OCI-M2 (cell line): ENCODE results near the gene ADAMTS14.

Experiments
- DNase-seq: peaks from one replicate; lab custom pipeline; 2025; ENCODE audit not compliant: unreplicated experiment; lab: John Stamatoyannopoulos, UW

Gene ADAMTS14

DNA sequence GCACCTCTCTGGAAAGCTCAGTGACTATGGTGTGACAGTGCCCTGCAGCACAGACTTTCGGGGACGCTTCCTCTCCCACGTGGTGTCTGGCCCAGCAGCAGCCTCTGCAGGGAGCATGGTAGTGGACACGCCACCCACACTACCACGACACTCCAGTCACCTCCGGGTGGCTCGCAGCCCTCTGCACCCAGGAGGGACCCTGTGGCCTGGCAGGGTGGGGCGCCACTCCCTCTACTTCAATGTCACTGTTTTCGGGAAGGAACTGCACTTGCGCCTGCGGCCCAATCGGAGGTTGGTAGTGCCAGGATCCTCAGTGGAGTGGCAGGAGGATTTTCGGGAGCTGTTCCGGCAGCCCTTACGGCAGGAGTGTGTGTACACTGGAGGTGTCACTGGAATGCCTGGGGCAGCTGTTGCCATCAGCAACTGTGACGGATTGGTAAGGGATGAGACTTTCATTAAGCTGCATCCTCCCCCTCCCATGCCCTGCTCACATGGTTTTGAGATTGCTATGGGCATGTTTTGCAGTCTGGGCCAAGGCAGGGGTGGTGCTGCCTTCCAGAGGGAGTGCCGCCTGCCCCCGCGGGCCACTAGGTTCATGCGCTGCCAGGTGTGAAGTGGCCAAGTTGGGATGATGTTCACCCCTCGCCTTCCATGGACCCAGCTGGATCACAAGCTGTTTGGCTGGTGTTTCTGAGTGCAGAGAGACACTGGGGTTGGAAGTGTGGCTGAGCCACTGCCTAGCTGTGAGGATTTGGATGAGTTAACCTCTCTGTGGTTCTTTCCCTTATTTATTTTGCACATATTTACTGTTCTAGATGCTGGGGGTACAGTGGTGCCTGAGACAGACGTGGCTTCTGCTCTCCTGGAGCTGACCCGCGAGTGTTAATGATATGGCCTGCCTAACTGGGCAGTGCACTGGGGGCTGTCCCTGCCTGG, 2.5 kb downstream of the ADAMTS14 start:
- no peak for DNase-seq

DNA sequence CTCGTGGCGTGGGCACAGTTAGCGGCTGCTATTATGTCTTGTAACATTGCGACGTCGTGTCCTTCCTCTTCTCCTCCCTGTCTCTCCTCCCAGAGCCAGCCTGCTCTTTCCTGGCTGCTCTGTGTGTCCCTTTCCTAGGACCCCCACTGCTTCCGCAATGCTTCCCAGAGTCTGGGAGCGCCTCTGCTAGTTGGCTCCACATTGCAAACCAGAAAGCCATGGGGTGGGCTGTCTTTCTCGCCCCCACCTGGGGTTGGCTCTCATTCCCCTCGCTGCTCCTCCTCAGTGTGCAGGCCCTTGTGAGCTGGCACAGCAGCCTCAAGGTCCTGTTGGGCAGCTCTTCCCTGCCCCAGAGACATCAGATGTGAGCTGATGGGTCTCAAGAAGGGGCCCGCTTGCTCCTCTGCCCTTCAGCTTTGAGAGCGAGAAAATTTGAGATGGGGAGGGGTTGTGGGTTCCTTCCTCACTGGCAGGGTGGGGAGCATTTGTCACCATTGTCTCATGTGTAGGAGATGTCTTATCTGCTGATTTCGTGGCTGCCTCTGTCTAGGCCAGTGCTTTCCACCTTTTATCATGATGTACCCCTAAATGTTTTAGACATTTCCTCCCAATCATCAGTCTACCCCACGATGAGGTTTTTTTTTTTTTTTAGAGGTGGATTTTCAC, 3.3 kb downstream of the ADAMTS14 start:
- no peak for DNase-seq

DNA sequence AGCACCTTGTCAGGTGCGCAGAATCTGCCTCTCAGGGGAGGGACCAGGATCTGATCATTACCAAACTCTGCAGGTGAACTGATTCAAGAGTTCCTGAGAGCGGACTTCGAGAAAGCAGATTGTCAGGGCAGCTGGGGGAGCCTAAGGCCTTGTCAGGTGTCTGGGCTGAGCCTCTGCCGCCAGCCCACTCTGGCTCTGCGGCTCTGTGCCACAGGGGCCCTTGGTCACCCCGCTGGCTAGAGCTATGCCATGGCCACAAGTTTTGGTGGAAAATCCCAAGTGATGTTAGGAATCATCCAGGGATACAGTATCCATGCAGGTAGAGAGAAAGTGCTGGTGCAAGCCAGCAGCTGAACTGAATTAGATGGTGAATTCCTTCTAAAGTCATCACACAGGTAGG, 4.2 kb downstream of the ADAMTS14 start:
- no peak for DNase-seq

DNA sequence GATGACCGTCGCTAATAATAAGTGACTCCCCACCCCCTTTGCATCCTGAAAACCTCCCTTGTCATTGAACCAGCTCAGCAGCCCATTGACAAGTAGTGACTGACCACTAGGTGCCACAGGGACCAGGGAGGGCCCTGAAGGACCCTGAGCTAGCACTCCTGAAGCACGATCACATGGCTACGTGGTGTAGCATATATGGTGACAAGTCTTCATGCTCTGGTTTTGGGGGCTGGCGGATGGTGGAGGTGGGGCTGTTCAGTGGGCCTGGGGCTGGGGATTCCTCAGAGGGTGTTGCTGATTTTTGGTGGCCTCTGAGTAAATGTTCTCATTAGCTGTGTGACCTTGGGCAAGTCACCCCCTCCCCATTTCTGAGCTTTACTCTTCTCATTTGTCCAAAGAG, 4.7 kb downstream of the ADAMTS14 start:
- DNase-seq = no peak

DNA sequence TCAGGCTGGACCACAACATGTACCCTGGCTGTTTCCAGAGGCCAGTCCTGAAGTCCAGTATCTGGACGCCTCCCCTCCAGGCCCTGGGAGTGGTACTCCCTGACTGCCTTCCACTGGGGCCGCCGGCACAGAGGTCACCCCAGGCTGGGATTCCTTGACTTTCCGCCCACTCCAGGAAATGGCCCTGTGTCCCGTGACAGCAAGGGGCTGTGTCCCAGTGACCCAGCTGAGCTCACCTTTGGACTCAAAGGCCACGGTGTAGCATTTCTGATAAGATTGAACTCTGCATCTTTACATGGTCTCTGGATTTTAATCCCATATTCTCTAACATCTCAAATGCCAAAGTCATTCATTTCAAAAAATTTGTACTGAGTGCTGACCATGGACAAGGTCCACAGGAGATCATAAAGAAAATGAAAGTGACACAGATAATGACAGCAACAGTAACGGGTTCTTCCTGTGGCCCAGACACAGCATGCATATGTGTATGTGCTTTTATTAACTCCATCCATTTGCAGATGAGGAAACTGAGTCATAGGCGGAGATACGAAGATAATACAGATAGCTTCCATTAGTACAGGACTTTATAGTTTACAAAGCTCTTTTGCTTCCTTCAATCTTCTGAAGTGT, 5.4 kb downstream of the ADAMTS14 start:
- DNase-seq = no peak

DNA sequence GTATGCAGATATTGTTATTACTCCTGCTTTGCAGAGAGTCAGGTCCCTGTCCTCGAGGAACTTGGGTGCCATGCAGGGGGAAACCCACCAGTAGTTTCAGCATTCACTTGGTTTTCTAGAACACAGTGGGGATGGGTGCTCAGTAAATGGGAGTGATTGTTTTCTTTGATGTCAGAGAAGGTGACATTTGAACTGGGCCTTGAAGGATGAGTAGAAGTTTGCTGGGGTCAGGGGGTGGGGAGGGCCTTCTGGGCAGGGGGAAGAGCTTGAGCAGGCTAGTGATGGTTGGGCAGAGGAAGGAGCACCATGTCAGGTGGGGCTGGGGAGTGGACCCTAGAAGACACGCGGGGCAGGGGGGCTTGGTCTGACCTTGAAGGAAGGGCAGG, 5.9 kb downstream of the ADAMTS14 start:
- no peak for DNase-seq

DNA sequence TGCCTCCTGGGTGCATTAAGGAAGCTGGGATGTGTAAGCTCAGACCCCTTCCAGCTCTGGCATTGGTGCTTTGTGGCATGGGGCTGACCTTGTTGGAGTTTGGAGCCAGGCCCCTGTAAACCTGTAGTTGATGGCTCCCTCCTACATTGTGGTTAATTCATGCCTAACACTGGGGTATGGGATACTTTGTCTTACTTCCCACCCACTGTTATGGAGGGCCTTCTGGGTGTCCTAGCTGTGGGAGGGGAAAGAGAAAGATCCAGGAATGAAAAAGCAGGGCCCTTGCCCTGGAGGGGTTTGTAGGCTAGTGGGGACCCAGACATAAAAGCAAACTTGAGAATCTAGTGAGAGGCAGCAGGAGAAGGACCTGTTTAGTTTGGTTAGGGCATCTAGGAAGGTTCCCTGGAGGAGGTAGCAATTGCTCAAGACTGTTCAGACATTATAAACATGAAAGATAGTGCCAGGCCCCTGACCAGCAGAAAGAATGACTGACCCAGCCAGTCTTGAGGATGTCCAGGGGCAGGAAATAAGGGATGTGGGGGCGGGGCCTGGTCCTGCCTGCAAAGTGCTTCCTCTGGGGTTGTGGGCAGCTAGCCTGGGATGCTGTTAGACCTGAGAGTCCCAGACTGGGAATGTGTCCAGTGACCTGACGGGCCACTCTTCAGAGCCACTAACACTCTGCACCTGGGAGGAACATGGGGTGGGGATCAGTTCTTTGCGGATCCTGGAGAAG, 6.6 kb downstream of the ADAMTS14 start:
- no peak for DNase-seq

DNA sequence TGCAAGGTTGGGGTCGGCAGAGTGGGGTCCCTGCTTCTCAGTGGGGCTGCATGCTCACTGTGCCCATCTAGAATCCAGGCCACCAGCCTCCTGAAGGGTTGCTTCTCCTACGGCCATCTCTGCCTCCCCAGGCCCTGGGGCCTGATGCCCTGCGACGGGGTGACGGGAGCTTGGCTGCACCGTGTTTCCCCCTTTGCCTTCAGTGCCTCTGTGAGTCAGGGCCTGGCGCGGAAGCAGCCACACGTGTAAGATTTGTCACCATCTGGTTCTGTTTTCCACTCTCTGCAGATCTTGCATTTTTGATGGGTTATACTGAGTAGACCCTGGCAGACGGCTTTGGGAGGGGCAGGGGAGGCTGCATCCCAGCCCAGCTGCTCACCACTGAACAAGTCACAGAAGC, 7.2 kb downstream of the ADAMTS14 start:
- DNase-seq = no peak

DNA sequence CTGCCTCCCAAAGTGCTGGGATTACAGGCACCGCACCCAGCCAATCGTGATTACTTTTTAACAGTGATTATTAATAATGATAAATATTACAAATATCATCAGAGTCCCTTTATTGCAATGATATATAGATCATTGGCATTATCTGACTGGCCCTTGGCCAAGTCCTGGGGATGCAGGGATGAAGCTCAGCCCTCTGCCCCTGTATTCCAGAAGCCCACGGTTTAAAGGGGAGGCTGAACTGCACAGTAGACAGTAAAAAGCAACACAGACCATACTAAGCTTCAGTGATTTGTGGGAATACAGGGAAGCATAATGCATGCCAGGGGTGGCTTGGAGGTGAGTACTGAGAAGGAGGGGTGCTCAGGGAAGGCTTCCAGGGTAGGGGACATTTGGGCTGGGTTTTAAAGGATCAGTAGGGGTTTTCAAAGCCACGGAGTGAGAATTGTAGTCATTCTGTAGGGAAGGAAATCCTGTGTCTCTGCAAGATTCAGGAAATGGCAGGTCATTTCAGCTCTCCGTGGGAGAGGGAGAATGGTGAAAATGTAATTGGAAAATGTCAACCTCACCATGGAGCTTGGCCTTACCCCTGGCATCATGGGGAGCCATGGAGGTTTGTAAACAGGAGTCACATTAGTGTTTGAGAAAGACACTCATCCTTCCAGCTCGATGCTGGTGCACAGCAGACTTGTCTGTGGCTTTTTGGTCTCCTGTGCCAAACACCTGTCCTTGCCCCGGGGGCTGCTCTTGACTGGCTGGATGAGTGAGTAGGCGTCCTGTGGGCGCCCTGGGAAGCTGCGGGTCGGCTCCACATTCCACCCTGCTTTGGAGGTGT, 8.8 kb downstream of the ADAMTS14 start:
- no peak for DNase-seq

DNA sequence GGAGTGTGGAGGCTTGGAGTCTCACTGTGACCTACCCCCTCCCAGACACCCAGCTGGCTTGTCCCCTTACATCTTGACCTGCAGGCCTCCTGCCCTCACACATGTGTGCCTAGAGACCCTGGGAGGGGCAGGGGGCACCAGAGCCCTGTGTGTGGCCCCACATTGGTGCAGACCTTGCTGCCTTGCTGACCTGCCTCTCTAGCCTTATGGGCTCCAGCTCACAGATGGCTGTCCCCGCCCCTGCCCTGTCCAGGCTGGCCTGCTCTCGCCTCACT, 9.4 kb downstream of the ADAMTS14 start:
- DNase-seq = no peak

DNA sequence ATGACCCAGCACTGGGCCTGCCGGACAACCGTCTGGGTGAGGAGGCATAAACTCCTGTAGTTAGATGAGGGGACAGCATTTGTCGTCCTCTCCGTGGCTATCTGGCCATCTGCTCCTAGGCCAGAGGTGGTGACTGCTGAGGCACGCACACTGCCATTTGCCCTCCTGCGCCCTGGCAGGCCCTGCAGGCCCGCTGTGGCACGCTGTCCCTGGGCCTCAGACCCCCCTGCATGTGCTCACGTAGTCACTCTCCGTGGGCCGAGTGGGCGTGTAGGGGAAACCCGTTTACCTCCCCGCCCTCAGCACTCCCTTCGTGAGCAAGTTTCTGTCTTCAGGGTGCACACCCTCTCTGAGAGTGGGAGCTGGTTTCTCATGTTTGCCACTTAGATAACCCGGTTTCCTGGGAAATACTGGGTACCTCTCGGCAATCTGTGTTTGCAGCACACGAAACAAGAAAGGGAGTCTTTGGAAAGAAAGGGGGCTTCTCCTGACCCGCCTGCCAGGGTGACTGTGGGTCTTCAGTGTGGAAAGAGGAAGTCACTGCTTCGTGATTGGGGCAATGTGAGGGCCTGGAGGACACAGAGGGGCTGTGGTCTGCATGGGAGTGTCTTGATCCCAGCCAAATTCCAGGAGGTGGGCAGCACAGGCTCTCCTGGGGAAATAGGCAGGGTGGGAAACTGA, 10.8 kb downstream of the ADAMTS14 start:
- no peak for DNase-seq

DNA sequence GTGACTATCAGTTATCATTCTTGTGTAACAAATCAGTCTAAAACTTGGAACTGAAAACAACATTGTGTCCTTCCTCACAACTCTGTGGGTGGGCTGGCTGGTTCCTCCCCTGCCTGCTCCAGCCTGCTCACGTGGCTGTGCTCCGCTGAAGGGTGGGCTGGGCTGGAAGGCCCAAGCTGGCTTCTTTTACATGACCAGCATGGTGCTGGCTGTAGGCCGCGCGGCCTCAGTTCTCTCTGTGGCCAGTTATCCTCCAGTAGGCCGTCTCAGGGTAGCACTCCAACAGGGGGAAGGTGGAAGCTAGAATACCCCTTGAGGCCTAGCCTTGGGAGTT, 11.3 kb downstream of the ADAMTS14 start:
- no peak for DNase-seq

DNA sequence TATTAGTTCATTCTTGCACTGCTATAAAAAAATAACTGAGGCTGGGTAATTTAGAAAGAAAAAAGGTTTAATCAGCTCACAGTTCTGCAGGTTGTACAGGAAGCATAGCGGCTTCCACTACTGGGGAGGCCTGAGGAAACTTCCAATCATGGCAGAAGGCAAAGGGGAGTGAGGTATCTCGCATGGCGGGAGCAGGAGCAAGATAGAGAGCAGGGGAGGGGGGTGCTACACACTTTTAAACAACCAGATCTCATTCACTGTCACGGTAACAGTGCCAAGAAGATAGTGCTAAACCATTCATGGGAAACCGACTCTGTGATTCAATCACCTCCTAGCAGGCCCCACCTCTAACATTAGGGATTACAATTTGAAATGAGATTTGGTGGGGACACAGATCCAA, 11.6 kb downstream of the ADAMTS14 start:
- DNase-seq = no peak

DNA sequence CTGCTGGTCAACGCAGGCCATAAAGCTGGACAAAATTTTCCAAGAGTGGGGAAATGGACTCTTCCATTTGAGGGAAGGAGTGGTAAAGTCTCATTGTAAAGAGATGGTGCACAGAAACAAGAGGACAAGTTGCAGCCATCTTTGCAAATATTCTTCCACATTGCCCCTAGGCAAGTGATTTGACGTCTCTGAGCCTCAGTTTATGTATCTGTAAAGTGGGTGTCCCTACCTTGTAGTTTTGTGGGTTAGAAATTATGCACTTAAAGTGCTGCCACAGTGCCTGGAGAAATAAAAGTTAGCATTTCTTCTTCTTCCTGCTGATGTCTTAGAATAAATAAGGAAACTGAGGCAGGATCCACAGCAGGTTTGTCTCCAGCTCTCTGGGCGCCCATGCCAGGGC, 12.1 kb downstream of the ADAMTS14 start:
- DNase-seq = no peak

DNA sequence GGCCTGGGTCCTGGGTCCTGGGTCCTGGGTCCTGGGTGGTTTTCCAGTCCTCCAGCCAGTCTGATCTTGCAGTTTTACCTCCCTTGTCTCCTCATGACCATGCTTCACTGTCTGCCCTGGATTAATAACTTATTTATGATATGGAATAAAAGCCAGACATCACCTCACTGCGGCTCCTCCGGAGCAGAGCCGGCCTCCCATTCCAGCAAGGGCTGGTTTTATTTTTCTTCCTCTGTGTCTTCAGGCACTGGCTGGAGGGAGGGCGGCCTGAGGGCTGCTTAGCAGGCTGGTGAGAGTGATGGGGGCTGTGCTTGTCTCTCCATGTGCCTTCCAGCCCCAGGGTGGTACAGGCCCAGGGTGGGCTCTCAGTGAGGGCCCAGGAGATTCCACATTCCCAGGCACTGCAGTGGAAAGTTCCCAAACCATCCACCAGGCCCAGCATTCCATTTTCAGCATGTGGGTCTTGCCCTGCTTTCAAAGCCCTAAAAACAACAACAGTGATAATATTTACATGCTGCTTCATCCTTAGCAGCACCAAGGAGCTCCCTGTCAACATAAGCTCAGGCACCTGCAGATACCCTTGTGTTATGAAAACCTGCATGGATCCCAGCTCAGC, 12.6 kb downstream of the ADAMTS14 start:
- no peak for DNase-seq

DNA sequence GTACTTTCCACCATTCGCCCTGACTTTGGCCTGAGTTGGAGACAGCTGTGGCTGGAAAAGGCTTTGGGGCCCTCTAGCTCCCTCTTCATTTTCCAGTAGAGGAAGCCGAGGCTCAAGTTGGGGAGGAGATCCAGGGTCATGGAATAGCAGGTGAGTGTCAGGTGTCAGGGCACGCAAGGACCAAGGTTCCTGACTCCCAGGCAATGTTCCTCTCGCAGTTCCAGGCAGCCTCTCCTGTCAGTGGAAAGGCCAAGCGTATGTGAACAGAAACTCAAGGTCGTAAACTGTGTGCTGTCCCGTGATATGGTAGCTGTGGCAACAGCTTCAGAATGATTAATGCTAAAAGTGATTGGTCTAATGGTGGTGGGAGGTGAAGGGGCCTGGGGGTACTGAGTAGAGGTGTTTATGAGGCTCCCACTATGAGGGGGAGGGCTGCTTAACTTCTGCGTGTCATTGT, 13.2 kb downstream of the ADAMTS14 start:
- DNase-seq = no peak

DNA sequence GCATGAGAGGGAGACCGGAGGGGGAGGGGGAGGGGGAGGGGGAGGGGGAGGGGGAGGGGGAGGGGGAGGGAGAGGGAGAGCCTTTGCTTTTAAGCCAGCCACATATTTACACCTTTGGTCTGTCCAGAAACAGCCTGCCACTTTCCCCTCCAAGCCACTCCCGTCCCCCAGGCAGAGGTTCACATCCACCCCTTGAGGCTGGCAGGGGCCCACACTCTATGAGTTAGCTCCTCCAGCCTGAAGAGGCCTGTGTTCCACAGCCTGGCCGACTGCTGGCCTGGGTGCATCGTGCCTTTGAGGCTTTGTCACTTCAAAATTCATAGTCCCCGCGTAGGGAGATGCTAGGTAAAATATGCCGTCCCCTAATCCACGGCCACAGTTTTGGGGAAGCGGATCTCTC, 16.5 kb downstream of the ADAMTS14 start:
- no peak for DNase-seq

DNA sequence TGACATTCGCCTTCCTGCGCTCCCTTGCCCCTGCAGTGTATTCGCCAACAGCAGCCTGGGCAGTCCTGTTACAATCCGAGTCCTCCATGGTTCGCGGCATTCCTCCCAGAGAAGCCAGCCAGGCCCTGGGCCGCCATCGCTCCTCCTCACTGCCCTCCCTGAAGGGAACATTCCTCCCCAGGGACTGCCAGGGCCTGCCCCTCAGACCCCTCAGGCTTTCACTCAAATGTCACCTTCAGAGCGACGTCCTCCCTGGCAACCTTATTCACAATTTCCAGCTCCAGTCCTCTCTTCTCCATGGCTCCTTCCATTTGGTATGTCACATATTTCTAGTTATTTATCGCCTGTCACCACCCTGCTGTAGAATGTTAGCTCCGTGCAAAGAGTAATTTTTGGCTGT, 17.4 kb downstream of the ADAMTS14 start:
- no peak for DNase-seq

DNA sequence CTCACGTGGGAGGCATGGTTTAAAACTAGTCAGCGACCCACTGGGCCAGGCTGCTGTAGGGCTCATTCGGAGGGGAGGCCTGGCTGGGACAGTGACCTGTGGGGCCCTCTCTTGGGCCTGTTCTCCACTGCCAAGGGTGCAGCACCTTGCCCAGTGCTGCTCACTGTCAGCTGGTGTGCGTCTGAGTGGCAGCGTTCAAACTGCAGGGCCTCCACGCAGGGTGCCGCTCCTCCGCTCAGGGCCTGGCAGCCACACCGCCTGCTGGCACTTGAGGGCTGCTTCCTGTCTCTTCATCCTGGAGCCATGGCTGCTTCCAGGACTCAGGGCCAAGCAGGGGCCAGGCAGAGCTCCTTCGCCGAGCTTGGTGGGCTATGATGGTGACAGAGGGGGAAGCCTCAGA, 18.3 kb downstream of the ADAMTS14 start:
- DNase-seq = no peak

DNA sequence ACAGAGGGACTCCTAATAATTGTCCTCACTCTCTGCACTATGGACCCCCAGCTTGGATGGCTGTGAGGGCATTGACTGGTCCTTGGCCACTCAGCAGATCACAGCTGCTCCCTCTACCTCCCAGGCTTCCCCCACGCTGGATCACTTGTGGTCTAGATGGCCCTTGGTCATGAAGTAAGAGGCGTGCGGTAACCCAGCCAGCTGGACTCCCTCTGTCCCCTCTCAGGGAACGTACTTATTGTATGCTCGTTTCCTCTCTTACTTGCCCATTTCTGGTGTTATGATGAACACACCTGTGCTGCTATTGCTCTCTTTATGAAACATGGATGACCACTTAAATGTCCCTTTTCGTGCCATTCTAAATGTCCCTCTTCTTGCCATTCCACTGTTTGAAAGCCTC, 19.3 kb downstream of the ADAMTS14 start:
- no peak for DNase-seq
